GM19452 (cell line): ENCODE data around the gene SOX6.
"Not testable (repeated sequence)": the region's sequence is repeated elsewhere in the genome, so short reads cannot be mapped to it uniquely, and the experiment has no call there.

Experiments used
- ATAC-seq: cut with Tn5 transposase; IDR thresholded peaks from one replicate; pipeline ENCODE4 v1.9.1; 2021; ENCODE audit not compliant: unreplicated experiment

The SOX6 gene

GRCh38 chr11:16110886-16111285 lies 245.5 kb downstream of the SOX6 start:
- no peak for ATAC-seq

- ATAC-seq, result no peak
These were observed 256.9 kb downstream of the SOX6 start for GRCh38 chr11:16099343-16099900.

- ATAC-seq, result no peak
These were observed 257.7 kb downstream of the SOX6 start for GRCh38 chr11:16098526-16099205.

GRCh38 chr11:16097543-16097942 lies 258.8 kb downstream of the SOX6 start:
- no peak for ATAC-seq

GRCh38 chr11:16096336-16096735 lies 260.0 kb downstream of the SOX6 start:
- ATAC-seq, result no peak

GRCh38 chr11:16095756-16096155 lies 260.6 kb downstream of the SOX6 start:
- ATAC-seq, result no peak

- no peak for ATAC-seq
These were observed 262.3 kb downstream of the SOX6 start for GRCh38 chr11:16093889-16094653.

- no peak for ATAC-seq
These were observed 264.5 kb downstream of the SOX6 start for GRCh38 chr11:16091862-16092261.

- no peak for ATAC-seq
These were observed 266.9 kb downstream of the SOX6 start for GRCh38 chr11:16089481-16089880.

- ATAC-seq, result no peak
These were observed 267.6 kb downstream of the SOX6 start for GRCh38 chr11:16088774-16089173.

- no peak for ATAC-seq
These were observed 268.5 kb downstream of the SOX6 start for GRCh38 chr11:16087886-16088285.

GRCh38 chr11:16086229-16086819 lies 270.0 kb downstream of the SOX6 start:
- no peak for ATAC-seq

GRCh38 chr11:16082095-16083055 lies 274.0 kb downstream of the SOX6 start:
- ATAC-seq, result no peak

GRCh38 chr11:16081382-16082094 lies 274.8 kb downstream of the SOX6 start:
- no peak for ATAC-seq

- no peak for ATAC-seq
These were observed 275.5 kb downstream of the SOX6 start for GRCh38 chr11:16080688-16081381.

- ATAC-seq, result no peak
These were observed 277.4 kb downstream of the SOX6 start for GRCh38 chr11:16078936-16079335.

GRCh38 chr11:16070573-16070972 lies 285.8 kb downstream of the SOX6 start:
- ATAC-seq, result no peak

- not testable (repeated sequence) for ATAC-seq
These were observed 289.1 kb downstream of the SOX6 start for GRCh38 chr11:16067268-16067667.

GRCh38 chr11:16059332-16059731 lies 297.0 kb downstream of the SOX6 start:
- no peak for ATAC-seq
